AG10803 (cell line): Measurements from ENCODE around the gene LMTK3.
"Not testable (repeated sequence)": the region's sequence is repeated elsewhere in the genome, so short reads cannot be mapped to it uniquely, and the experiment has no call there.

Source experiments
- DNase-seq: peaks from one replicate; pipeline ENCODE4 v3.0.0; 2010; ENCODE audit warnings: low read depth
- H3K4me3 ChIP-seq: 2 replicates; pipeline ENCODE4 v1.5.1; 2011; ENCODE audit warnings: mild to moderate bottlenecking, low read length, control low read depth
- TF ChIP-seq, protein P1 (sequence below): conservative IDR thresholded peaks from 2 replicates; pipeline ENCODE4 v1.5.1; 2011; ENCODE audit warnings: mild to moderate bottlenecking, low read length, control low read depth, inconsistent platforms

LMTK3 gene

DNA sequence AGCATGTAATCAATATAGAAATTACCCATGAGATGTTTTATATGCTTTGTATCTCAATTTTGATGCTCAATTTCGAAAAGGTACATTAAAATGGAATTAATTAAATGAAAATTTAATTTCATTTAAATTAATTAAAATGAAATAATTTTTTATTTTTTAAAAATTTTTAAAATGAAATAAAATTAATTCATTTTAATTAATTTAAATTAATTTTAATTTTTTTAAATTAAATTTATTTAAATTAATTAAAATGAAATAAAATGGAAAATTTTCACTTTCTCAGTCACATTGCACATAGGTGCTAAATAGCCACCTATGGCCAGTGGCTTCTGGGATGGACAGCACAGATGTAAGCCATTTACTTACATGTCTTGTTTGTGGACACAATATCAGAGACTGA is 36.1 kb upstream of the LMTK3 start:
- DNase-seq, result no peak
- TF ChIP-seq, protein P1, sequence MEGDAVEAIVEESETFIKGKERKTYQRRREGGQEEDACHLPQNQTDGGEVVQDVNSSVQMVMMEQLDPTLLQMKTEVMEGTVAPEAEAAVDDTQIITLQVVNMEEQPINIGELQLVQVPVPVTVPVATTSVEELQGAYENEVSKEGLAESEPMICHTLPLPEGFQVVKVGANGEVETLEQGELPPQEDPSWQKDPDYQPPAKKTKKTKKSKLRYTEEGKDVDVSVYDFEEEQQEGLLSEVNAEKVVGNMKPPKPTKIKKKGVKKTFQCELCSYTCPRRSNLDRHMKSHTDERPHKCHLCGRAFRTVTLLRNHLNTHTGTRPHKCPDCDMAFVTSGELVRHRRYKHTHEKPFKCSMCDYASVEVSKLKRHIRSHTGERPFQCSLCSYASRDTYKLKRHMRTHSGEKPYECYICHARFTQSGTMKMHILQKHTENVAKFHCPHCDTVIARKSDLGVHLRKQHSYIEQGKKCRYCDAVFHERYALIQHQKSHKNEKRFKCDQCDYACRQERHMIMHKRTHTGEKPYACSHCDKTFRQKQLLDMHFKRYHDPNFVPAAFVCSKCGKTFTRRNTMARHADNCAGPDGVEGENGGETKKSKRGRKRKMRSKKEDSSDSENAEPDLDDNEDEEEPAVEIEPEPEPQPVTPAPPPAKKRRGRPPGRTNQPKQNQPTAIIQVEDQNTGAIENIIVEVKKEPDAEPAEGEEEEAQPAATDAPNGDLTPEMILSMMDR, result no peak
- no peak overlapping the region for H3K4me3 ChIP-seq

DNA sequence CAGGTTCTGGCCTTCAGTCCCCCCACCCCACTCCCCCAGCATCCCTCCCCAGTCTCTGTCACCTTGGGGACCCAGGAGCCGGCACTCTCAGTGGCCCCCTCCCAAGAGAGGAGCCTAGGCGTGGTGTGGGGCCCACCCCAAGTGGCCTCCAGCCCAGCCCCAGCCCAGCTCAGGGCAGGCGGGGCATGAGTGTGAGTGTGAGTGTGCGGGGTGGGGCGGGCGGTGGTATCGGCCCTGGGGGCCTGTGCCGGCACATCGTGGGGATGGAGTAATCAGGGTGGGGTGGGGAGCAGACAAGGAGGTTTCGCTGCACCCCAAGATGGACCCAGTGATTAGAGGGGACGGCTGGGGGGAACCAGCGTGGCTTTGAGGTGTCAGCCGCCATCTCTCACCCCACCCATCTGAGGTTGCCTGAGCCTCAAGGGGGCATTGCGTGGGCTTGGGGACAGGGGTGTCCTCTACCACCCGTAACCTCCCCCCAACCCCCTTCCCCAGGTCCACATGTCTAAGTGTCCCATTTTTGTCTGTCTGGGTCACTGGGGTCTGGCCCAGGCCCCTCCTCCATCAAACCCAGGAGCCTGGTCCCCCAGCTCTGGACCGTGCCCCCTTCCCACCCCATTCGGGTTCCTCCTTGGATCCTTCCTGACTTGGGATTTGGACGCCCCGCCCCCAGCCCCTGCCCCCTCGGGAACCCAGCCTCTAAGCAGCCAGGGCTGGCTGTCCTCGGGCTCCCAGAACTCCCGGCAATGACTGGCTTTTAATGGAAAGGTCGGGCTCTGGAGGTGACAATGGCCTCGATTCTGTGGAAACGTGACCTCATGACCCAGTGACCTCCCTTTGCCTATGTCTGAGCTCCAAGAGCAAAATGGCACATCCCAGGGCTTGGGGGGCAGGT is 33.5 kb upstream of the LMTK3 start:
- no peak for DNase-seq
- TF ChIP-seq, protein P1, result no peak
- no peak overlapping the region for H3K4me3 ChIP-seq

DNA sequence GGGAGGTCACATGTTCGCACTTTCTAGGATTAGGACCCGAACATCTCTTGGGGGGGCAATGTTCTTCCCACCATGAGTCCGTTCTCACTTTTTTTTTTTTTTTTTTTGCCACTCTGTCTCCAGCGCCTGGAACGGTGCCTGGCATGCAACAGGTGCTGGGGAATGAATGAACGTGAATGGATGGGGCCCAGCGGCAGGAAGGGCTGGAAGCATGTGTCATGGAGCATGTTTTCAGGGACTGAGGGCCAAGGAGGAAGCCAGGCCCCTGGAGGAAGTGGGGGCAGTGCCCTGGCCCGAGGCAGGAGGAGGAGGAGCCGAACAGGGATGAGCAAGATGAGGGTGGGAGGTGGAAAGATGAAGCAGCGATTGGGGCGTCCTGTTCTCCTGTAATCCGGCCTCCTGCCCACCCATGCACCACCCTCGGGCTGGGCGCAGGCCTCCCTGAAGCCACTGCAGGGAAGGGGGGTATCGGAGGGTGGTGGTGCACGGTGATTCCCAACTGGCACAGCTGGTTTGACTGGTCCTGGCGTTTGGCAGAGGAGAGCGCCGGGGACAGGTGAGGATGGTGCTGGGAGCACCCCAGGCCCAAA is 31.6 kb upstream of the LMTK3 start:
- peak; percentile 37 for DNase-seq
- H3K4me3 ChIP-seq, result no peak overlapping the region
- TF ChIP-seq, protein P1, result no peak

DNA sequence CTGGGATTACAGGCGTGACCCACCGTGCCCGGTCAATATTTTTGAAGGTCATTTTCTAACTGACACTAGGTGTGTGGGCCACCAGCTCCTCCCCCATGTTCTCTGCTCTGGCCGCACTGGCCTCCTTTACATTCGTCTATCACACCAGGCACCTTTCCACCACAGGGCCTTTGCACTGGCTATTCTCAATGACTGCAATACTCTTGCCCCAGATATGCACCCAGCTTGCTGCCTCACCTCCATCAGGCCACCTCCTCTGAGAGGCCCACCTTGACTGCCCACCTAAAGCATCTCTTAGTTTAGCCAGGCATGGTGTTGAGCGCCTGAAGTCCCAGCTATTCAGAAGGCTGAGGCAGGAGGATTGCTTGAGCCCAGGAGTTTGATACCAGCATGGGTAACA is 30.2 kb upstream of the LMTK3 start:
- TF ChIP-seq, protein P1, result no peak
- no peak overlapping the region for H3K4me3 ChIP-seq
- DNase-seq, result no peak

DNA sequence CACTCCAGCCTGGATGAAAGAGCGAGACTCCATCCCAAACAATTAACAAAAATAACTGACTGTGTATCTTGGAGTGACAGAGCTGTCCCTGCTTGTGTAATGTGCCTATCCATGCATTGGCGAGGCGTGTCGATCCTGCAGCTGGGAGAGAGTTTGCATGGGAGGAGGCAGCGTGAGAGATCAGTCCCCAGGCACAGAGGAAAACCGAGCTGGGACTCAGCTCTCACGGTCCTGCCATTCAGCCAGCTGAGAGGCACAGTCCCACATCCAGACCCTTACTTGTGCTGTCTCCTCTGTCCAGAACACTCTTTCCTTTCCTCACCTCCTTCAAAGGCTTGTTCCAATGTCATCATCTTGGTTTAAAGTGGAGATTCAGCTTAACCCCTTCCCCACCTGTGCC is 28.5 kb upstream of the LMTK3 start:
- H3K4me3 ChIP-seq, result no peak overlapping the region
- no peak for DNase-seq
- TF ChIP-seq, protein P1, result no peak

DNA sequence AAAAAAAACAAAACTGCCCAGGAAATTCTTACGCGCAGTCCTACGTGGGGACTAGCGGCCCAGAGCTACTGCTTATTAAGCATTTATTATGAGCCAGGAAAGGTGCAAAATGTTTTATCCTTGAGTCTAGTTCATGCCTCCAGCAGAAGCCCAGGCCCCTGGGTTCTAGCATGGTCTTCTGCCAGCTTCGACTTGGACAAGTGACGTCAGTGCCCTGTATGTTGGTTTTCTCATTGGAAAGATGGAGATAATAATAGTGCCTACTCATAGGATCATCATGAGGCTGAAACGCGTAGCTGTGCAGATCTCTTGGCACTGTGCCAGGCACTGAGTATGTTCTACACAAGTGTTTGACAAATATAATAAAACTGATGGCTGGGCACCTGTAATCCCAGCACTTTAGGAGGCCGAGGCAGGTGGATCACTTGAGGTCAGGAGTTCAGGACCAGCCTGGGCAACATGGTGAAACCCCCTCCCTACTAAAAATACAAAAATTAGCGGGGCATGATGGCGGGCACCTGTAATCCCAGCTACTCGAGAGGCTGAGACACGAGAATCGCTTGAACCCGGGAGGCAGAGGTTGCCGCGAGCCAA is 28.0 kb upstream of the LMTK3 start:
- DNase-seq, result peak; percentile 28
- no peak overlapping the region for H3K4me3 ChIP-seq
- TF ChIP-seq, protein P1, result no peak

DNA sequence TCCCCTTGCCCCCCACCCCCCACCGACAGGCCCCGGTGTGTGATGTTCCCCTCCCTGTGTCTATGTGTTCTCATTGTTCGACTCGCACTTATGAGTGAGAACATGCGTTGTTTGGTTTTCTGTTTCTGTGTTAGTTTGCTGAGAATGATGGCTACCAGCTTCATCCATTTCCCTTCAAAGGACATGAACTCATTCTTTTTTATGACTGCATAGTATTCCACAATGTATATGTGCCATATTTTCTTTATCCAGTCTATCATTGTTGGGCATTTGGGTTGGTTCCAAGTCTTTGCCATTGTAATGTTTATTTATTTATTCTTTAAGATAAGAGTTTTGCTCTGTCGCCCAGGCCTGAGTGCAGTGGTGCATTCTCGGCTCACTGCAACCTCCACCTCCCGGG is 26.4 kb upstream of the LMTK3 start:
- H3K4me3 ChIP-seq, DNase-seq: not testable (repeated sequence)
